ENCODE data around the gene DGKI. TPM values are rescaled to one million over a fixed set of nuclear protein-coding genes. Genes with fewer than 3 reads are reported as not detected.

Gene DGKI
- total and polyA plus RNA-seq, 10 donors: 0.03 to 1.0 (median 0.45) TPM

DNA sequence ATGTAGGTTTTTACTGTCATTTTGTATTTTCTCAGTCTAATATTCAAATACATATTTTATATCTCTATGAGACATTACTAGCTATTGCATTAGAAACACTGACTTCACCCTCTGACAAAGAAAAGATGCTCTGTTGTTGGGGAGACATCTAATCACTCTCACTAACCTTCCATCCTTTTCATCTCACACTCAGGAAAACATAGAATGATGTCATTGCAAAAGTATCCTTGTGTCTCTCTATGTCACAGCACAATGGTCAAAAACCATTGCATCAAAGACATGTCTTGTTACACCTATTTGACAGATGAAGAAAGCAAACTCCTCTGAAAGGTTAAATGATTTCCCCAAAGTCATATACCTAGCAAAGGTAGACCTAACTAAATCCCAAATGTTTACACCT lies 272.0 kb downstream of the DGKI start:
- Histone ChIP-seq H3K9me3 (no peaks in the 10 kb centered on the region), H3K36me3 (no peaks in the 10 kb centered on the region), H3K27ac (no peak overlapping the region), H3K4me3 (no peak overlapping the region), H3K4me1 (no peaks in the 10 kb centered on the region), H3K27me3 (replicated peaks in 1 of 7) (no peaks in the 10 kb centered on the region)
- TF ChIP-seq POLR2A (IDR thresholded peaks at IDR 0.05) (no peak), CTCF (IDR thresholded peaks at IDR 0.05 in 8 of 11, conservative IDR thresholded peaks at IDR 0.05 in 3 of 11) (no peak), POLR2AphosphoS5 (IDR thresholded peaks at IDR 0.05) (no peak)
- DNase-seq: no peak
- intact Hi-C loops (cut with DNase I; ENCODE audit: low total_unique reads): no loop called here

DNA sequence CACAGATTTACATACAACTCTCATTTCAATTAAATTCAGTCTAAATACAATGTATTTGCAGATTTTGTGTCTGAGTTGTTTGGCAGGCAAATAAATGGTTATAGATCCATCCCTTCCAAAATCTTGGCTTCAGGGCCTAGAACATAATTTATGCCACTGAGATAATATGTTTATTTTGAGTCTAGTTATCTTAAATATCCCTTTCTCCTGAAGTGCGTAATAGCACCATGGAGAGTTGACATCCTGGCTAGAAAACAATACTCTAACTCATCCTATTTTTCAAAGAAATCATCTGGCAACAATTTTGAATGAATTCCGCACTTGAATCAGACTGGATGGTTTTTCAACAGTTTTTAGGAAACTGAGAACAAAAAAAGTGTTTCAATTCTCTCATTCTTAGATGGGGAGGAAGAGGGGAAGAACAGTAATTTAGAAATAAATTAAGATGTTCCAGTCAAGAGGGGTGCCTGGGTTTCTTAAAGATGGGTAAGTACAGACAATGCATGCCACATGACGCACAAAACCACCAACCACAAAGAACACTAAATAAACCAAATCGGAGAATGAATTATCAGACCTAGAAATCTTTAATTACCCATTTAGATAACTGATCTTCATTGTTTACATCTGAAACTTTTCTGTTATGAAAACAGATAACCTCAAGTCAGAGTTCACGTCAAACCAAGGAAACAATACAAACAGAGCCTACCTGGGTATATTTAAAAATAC lies 274.6 kb downstream of the DGKI start:
- no peak overlapping the region for H3K27ac ChIP-seq
- intact Hi-C loops (cut with DNase I; ENCODE audit: low total_unique reads): no loop called here
- DNase-seq: no peak
- TF ChIP-seq POLR2AphosphoS5 (IDR thresholded peaks at IDR 0.05) (no peak), CTCF (IDR thresholded peaks at IDR 0.05 in 8 of 11, conservative IDR thresholded peaks at IDR 0.05 in 3 of 11) (no peak)
- no peaks in the 10 kb centered on the region for H3K36me3 ChIP-seq
- H3K4me3 ChIP-seq: no peak overlapping the region
- H3K4me1 ChIP-seq: no peaks in the 10 kb centered on the region
- no peaks in the 10 kb centered on the region for H3K27me3 ChIP-seq (replicated peaks in 1 of 7)
- no peaks in the 10 kb centered on the region for H3K9me3 ChIP-seq
- WGBS, 5 donors: 79 to 90% (median 81%) methylated on average over 5 of the region's 5 CpGs

DNA sequence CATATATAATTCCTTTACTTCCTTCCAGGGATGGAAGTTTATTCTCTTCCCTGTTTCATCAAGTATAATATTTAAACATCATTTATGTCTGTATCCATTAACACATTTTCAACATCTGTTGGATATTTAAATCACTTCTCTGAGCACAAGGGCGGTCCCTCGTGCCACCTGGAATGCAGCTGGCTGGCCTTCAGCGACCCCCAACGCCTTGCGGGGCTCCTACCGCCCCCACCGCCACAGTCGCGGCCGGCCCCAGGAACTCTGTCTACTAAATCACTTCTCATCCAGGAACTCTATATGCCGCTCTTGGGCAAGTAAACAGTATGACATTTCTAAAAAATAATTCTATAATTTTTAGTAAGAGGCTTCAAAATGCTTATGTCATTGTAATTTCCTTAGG lies 282.1 kb downstream of the DGKI start:
- intact Hi-C loops (cut with DNase I; ENCODE audit: low total_unique reads): no loop called here
- Histone ChIP-seq H3K27me3 (replicated peaks in 1 of 7) (peaks cover 0 to 6% (median 0%) of the 10 kb centered on the region in 7 donors), H3K36me3 (no peaks in the 10 kb centered on the region), H3K27ac (no peak overlapping the region), H3K4me3 (no peak overlapping the region), H3K4me1 (no peaks in the 10 kb centered on the region), H3K9me3 (no peaks in the 10 kb centered on the region)
- no peak for DNase-seq
- 65 to 75% (median 71%) methylated on average over 11 of the region's 11 CpGs for WGBS, 5 donors
- TF ChIP-seq CTCF (IDR thresholded peaks at IDR 0.05 in 8 of 11, conservative IDR thresholded peaks at IDR 0.05 in 3 of 11) (no peak), POLR2AphosphoS5 (IDR thresholded peaks at IDR 0.05) (no peak), POLR2A (IDR thresholded peaks at IDR 0.05) (no peak)

GRCh38 chr7:137563981-137564380 lies 282.8 kb downstream of the DGKI start:
- TF ChIP-seq CTCF (IDR thresholded peaks at IDR 0.05 in 8 of 11, conservative IDR thresholded peaks at IDR 0.05 in 3 of 11) (no peak), POLR2AphosphoS5 (IDR thresholded peaks at IDR 0.05) (no peak), POLR2A (IDR thresholded peaks at IDR 0.05) (no peak)
- H3K9me3 ChIP-seq: no peaks in the 10 kb centered on the region
- intact Hi-C loops (cut with DNase I; ENCODE audit: low total_unique reads): no loop called here

More at GRCh38 chr7:137563981-137564380, 282.8 kb downstream of the DGKI start:
- Histone ChIP-seq H3K4me3 (no peak overlapping the region), H3K36me3 (no peaks in the 10 kb centered on the region), H3K4me1 (no peaks in the 10 kb centered on the region), H3K27me3 (replicated peaks in 1 of 7) (peaks cover 0 to 6% (median 0%) of the 10 kb centered on the region in 7 donors), H3K27ac (no peak overlapping the region)
- DNase-seq: no peak

Measured in spleen (tissue), 11 donors.